Activated naive CD4-positive, alpha-beta T cell treated with anti-CD3 and anti-CD28 coated beads, Interleukin-2, amount 50 U/mL, for 24 hours (primary cell): ENCODE results near the gene MTF2.
"Not testable (repeated sequence)": the region's sequence is repeated elsewhere in the genome, so short reads cannot be mapped to it uniquely, and the experiment has no call there.

Source experiments
- H3K27ac Mint-ChIP-seq: one replicate; pipeline ENCODE4 v1.8.0; 2021; ENCODE audit warnings: mild to moderate bottlenecking, mixed read lengths
- H3K27me3 Mint-ChIP-seq: one replicate; pipeline ENCODE4 v1.8.0; 2021; ENCODE audit warnings: mixed read lengths
- H3K36me3 Mint-ChIP-seq: one replicate; pipeline ENCODE4 v1.8.0; 2021; ENCODE audit warnings: mixed read lengths
- H3K4me1 Mint-ChIP-seq: one replicate; pipeline ENCODE4 v1.8.0; 2021; ENCODE audit warnings: mixed read lengths
- H3K4me3 Mint-ChIP-seq: one replicate; pipeline ENCODE4 v1.8.0; 2021; ENCODE audit warnings: mild to moderate bottlenecking, mixed read lengths
- H3K9me3 Mint-ChIP-seq: one replicate; pipeline ENCODE4 v1.8.0; 2021; ENCODE audit warnings: mixed read lengths

The MTF2 gene

DNA sequence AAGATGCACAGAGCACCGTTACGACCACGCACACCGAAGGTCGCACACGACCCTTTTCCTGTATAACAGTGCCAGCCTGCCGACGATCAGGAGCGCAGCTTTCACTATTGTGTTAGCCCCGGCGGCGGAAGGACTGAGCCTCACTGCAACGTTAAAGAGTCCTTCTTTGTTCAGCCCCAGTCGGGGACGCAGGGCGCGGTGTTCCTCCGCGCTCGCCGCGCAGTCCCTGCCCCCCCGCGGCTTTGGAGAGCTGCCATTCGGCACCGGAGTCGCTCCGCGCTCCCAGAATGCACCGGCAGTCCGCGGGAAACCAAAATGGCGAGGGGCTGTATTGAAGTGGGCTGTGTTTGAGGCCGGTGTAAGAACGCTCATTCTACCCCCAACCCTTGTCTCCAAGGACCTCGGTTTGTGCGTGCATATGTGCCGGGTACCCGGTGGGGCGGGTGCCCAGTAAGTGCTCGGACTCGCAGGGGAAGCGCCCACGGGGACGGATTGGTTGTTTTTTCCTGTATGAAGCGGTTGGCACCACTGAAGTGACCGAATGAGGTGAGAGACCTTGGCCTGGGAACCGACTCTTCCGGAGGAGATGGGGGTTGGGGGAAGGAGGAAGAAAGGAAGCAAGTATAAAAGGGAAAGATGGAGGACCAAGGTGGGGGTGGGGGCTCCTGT, at the start of gene MTF2:
Gene MTF2, plus strand, starts transcription at position 298 of the 669 bp plus-strand sequence. Its CDS starts 244 bp downstream, at position 542.
- no peaks in the 10 kb centered on the region for H3K27me3 Mint-ChIP-seq
- peaks cover 6% of the 10 kb centered on the region for H3K36me3 Mint-ChIP-seq
- peak within 1 kb of the TSS; percentile 98 for H3K4me3 Mint-ChIP-seq
- no peaks in the 10 kb centered on the region for H3K9me3 Mint-ChIP-seq
- peak within 1 kb of the TSS; percentile 95 for H3K27ac Mint-ChIP-seq
- H3K4me1 Mint-ChIP-seq: peaks cover 49% of the 10 kb centered on the region

DNA sequence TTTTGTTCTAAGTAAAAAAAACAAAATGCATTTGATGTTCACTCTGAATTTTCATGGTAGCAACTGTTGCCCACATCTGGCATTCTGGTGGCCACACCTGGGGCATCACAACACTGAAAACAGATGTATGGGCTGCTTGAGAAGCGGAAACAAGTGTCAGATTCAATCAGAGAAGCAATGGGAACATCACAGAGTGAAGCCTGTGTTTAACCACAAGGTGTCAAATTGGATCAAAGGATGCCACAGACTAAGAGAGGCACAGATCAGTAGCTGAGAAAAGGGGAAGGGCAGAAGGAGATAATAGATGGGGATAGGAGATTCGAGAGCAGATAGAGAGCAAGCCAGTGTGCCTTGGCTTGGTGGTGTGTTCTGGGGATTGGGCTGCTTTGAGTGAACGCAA, 49.8 kb upstream of the MTF2 start:
- Mint-ChIP-seq H3K4me1 (peaks cover 27% of the 10 kb centered on the region), H3K27me3 (no peaks in the 10 kb centered on the region), H3K4me3 (peak overlapping the region; percentile 28), H3K27ac (peak overlapping the region; percentile 70), H3K9me3 (no peaks in the 10 kb centered on the region), H3K36me3 (no peaks in the 10 kb centered on the region)

GRCh38 chr1:93030191-93030590, 48.9 kb upstream of the MTF2 start:
- H3K4me3 Mint-ChIP-seq, H3K36me3 Mint-ChIP-seq, H3K27me3 Mint-ChIP-seq, H3K27ac Mint-ChIP-seq, H3K9me3 Mint-ChIP-seq: not testable (repeated sequence)
- H3K4me1 Mint-ChIP-seq: peaks cover 27% of the 10 kb centered on the region

DNA sequence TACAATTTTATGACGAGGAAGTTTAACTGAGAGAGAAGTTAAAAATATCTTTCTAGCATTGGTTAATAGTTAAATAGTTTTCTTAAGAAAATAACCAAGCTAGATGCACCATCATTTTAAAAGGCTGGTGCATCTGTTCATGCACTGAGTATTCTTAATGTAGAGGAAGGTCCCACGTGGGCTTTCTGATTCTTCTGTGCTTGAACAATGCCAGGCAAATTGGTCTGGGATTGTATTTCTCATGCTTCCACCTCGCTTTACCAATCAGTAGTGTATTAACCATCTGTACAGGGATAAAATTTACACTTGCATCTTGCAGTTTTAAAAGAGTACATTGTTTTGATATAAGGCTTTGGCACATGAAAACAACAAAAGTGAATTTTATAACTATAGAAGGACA, 47.4 kb upstream of the MTF2 start:
- Mint-ChIP-seq H3K4me3 (no peak overlapping the region), H3K27ac (no peak overlapping the region), H3K4me1 (peaks cover 27% of the 10 kb centered on the region), H3K27me3 (no peaks in the 10 kb centered on the region), H3K9me3 (no peaks in the 10 kb centered on the region), H3K36me3 (no peaks in the 10 kb centered on the region)

GRCh38 chr1:93033029-93033428, 46.1 kb upstream of the MTF2 start:
- peaks cover 24% of the 10 kb centered on the region for H3K4me1 Mint-ChIP-seq
- no peaks in the 10 kb centered on the region for H3K27me3 Mint-ChIP-seq
- H3K4me3 Mint-ChIP-seq: no peak overlapping the region
- no peak overlapping the region for H3K27ac Mint-ChIP-seq
- H3K9me3 Mint-ChIP-seq: no peaks in the 10 kb centered on the region
- H3K36me3 Mint-ChIP-seq: no peaks in the 10 kb centered on the region

GRCh38 chr1:93033785-93034184, 45.3 kb upstream of the MTF2 start:
- Mint-ChIP-seq H3K27ac (no peak overlapping the region), H3K4me3 (no peak overlapping the region), H3K36me3 (no peaks in the 10 kb centered on the region), H3K9me3 (no peaks in the 10 kb centered on the region), H3K27me3 (no peaks in the 10 kb centered on the region), H3K4me1 (peaks cover 16% of the 10 kb centered on the region)

DNA sequence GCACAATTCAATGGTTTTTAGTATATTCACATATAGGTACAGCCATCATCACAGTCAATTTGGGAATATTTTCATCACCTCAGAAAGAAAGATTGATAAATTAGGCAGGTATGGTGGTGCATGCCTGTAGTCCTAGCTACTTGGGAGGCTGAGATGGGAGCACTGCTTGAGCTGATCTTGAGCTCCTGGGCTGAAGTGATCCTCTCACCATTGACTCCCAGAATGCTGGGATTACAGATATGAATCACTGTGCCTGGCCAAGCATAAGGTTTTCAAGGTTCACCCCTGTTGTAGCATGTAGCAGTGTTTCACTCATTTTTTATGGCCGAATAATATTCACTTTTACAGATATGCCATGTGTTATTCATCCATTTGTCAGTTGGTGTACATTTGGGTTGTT, 44.7 kb upstream of the MTF2 start:
- Mint-ChIP-seq H3K9me3 (no peaks in the 10 kb centered on the region), H3K4me3 (no peak overlapping the region), H3K4me1 (peaks cover 11% of the 10 kb centered on the region), H3K36me3 (no peaks in the 10 kb centered on the region), H3K27me3 (no peaks in the 10 kb centered on the region), H3K27ac (no peak overlapping the region)

DNA sequence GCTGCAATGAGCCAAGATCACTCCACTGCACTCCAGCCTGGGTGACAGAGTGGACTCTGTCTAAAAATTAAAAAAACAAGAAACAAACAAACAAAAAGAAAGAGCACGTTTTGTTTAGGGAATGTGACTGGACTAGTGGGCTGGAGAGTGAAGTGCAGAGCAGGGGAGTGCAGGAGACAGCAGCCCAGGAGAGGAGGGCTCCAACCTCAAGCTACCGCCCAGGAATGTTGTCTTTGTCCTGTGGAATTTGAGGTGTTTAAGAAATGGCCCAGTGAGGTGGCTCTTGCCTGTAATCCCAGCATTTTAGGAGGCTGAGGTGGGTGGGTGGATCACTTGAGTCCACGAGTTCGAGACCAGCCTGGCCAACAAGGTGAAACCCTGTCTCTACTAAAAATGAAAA, 42.4 kb upstream of the MTF2 start:
- Mint-ChIP-seq H3K36me3 (no peaks in the 10 kb centered on the region), H3K9me3 (no peaks in the 10 kb centered on the region), H3K27ac (no peak overlapping the region), H3K27me3 (no peaks in the 10 kb centered on the region), H3K4me3 (no peak overlapping the region), H3K4me1 (peaks cover 2% of the 10 kb centered on the region)

DNA sequence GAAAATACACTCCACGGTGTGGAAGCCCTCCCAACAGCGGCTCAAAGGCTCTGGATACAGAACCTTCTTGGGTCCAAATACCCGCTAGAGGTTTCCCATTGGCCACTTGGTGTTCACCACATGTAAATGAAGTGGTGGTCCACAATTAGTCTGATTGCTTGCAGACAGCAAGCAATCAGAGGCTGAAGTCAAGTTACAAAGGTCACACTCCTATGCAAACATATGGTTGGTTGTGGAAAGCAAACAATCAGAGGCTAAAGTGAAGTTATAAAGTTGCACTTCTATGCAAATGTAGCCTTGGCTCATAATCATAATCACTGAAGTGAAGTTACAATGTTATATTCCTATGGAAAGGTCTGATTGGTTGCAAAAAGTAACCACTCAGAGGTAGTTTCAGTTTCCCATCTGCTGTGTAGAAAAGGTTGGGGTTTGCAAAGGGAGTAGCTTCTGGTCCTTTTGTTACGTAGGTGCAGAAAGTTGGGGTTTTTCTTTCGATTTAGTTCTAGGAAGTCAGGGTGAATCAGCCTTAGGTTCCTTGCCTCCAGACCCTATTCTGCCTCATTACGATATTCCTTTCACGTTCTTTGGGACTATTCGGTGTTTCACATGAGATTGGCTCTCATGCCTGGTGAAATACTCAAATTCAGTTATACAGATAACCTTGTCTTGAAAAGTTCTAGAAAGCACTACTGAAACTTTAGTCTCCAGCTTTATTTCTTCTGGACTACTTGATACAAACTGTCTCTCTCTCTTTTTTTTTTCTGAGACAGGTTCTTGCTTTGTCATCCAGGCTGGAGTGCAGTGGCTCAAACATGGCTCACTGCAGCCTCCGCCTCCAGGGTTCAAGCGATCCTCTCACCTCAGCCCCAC, 36.7 kb upstream of the MTF2 start:
- H3K9me3 Mint-ChIP-seq: no peaks in the 10 kb centered on the region
- no peaks in the 10 kb centered on the region for H3K27me3 Mint-ChIP-seq
- H3K4me3 Mint-ChIP-seq: peak overlapping the region; percentile 78
- H3K36me3 Mint-ChIP-seq: no peaks in the 10 kb centered on the region
- peaks cover 12% of the 10 kb centered on the region for H3K4me1 Mint-ChIP-seq
- peak overlapping the region; percentile 92 for H3K27ac Mint-ChIP-seq

DNA sequence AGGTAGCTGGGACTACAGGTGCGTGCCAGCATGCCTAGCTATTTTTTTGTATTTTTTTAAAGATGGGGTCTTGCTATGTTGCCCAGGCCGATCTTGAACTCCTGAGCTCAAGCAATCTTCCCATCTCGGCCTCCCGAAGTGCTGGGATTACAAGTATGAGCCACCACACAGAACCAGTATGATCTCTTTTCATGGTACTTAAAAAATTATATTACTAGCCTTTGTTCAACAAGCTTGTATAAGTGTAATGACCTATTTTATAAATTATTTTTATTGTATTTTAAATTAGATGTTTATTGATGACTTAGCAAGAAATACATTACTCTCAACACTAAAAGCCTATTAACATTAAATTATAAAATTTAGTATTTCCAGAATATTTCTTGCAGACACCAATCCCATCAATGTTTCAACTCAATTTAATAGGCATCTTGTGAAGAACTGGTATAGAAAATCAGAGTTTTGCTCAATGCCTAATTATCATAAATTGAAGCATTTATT, 36.0 kb upstream of the MTF2 start:
- H3K4me1 Mint-ChIP-seq: peaks cover 12% of the 10 kb centered on the region
- H3K27ac Mint-ChIP-seq: peak overlapping the region; percentile 92
- no peaks in the 10 kb centered on the region for H3K27me3 Mint-ChIP-seq
- peak overlapping the region; percentile 78 for H3K4me3 Mint-ChIP-seq
- H3K9me3 Mint-ChIP-seq: no peaks in the 10 kb centered on the region
- H3K36me3 Mint-ChIP-seq: no peaks in the 10 kb centered on the region

GRCh38 chr1:93047618-93048017, 31.5 kb upstream of the MTF2 start:
- no peak overlapping the region for H3K4me3 Mint-ChIP-seq
- H3K27me3 Mint-ChIP-seq: no peaks in the 10 kb centered on the region
- no peaks in the 10 kb centered on the region for H3K36me3 Mint-ChIP-seq
- peaks cover 3% of the 10 kb centered on the region for H3K4me1 Mint-ChIP-seq
- H3K27ac Mint-ChIP-seq: no peak overlapping the region
- no peaks in the 10 kb centered on the region for H3K9me3 Mint-ChIP-seq

DNA sequence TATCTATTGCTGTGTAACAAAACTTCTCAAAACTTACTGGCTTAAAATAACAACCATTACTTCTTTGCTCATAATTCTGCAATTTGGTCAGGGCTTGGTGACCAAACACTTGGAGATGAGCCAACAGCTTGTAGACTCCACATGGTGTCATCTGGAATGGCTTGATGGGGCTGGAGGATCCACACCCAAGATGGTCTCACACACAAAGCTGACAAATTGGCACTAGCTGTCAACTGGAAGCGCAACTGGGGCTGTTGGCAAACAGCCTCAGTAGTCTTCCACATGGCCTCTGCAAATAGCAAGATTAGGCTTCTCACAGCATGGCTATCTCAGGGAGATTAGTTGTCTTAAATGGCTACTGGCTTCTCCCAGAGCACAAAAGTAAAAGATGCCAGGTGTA, 27.1 kb upstream of the MTF2 start:
- H3K27ac Mint-ChIP-seq: no peak overlapping the region
- no peak overlapping the region for H3K4me3 Mint-ChIP-seq
- H3K36me3 Mint-ChIP-seq: no peaks in the 10 kb centered on the region
- H3K27me3 Mint-ChIP-seq: no peaks in the 10 kb centered on the region
- no peaks in the 10 kb centered on the region for H3K9me3 Mint-ChIP-seq
- no peaks in the 10 kb centered on the region for H3K4me1 Mint-ChIP-seq

DNA sequence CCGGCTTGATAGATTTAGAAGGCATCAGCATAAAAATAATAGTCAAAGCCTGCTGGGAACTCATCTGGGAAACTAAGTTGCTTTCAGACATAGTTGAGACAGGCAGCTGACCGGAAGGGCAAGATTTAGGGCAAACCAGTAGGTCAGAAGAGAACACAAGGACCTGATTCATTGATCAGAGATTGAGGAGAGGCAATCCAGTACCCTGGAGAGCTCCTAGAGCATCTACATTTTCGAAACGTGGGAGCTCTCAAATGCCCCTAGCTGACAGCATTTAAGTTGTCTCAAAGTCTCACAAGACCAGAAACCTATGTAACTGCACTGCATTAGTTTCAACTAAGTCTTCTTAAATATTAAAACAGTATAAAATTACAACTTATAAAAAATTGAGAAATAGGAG, 22.9 kb upstream of the MTF2 start:
- H3K4me3 Mint-ChIP-seq: no peak overlapping the region

GRCh38 chr1:93056649-93057048, 22.4 kb upstream of the MTF2 start:
- no peak overlapping the region for H3K4me3 Mint-ChIP-seq
- H3K4me1 Mint-ChIP-seq: no peaks in the 10 kb centered on the region
- peaks cover 4% of the 10 kb centered on the region for H3K27me3 Mint-ChIP-seq
- H3K9me3 Mint-ChIP-seq: no peaks in the 10 kb centered on the region
- no peaks in the 10 kb centered on the region for H3K36me3 Mint-ChIP-seq
- no peak overlapping the region for H3K27ac Mint-ChIP-seq

More for the DNA sequence above, 22.9 kb upstream of the MTF2 start:
- H3K27me3 Mint-ChIP-seq: peaks cover 4% of the 10 kb centered on the region
- H3K27ac Mint-ChIP-seq: no peak overlapping the region
- H3K36me3 Mint-ChIP-seq: no peaks in the 10 kb centered on the region
- no peaks in the 10 kb centered on the region for H3K9me3 Mint-ChIP-seq
- H3K4me1 Mint-ChIP-seq: no peaks in the 10 kb centered on the region

DNA sequence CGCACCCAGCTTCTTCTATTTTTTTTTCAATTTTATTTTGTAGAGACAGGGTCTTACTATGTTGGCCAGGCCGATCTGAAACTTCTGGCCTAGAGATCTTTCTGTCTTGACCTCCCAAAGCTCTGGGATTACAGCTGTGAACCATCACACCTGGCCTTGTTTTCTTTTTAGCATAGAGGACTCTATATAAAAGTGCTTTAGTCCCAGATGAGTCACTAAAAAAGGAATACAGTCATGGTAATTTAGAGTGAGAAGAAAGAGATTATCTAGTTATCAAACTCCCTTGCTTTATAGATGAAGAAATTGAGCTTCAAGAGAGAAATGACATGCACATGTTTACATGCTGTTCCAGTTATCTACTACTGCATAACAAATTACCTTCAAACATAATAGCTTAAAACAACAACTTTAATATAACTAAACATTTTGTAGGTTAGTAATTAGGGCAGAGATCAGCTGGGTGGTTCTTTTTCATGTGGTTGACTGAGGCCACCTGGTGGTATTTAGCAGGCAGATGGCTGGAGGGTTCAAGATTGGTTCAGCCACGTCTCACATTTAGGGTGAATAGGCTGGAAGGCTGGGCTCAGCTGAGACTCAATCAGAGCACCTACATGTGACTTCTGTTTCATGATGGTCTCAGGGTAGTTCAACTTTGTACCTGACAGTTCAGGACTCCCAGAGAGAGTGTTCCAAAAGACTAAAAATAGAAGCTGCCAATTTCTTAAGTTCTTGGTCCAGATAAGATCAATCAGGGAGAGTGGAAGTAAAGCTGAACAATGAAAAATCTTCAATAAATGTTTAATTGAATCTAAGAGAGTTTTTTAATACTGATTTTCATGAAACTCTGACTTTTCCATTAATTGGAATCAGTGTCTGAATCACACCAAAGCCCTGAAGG, 16.9 kb upstream of the MTF2 start:
- Mint-ChIP-seq H3K27me3 (peaks cover 8% of the 10 kb centered on the region), H3K36me3 (no peaks in the 10 kb centered on the region), H3K4me3 (no peak overlapping the region), H3K4me1 (peaks cover 6% of the 10 kb centered on the region), H3K27ac (no peak overlapping the region), H3K9me3 (no peaks in the 10 kb centered on the region)
